Esophagus muscularis mucosa (tissue), 3 donors: ENCODE data around the gene SNX27.

ENCODE experiments used
- POLR2A ChIP-seq: fragments of 450-650 bp; IDR thresholded peaks from one replicate; pipeline ENCODE4 v1.6.1; 2017; ENCODE audit warnings: antibody characterized with exemption, moderate library complexity, mild to moderate bottlenecking, low read depth
- TF ChIP-seq, protein P1 (sequence below), 3 experiments: fragments of 200-600 bp in 2 of 3; fragments of 450-650 bp in 1 of 3; sonication (generic) in 2 of 3; IDR thresholded peaks; one replicate each; pipeline ENCODE4 v1.5.1; 2017 to 2019; ENCODE audit warnings: antibody characterized with exemption in 3 of 3, mild to moderate bottlenecking in 2 of 3, moderate library complexity in 1 of 3

- TF ChIP-seq, protein P1, sequence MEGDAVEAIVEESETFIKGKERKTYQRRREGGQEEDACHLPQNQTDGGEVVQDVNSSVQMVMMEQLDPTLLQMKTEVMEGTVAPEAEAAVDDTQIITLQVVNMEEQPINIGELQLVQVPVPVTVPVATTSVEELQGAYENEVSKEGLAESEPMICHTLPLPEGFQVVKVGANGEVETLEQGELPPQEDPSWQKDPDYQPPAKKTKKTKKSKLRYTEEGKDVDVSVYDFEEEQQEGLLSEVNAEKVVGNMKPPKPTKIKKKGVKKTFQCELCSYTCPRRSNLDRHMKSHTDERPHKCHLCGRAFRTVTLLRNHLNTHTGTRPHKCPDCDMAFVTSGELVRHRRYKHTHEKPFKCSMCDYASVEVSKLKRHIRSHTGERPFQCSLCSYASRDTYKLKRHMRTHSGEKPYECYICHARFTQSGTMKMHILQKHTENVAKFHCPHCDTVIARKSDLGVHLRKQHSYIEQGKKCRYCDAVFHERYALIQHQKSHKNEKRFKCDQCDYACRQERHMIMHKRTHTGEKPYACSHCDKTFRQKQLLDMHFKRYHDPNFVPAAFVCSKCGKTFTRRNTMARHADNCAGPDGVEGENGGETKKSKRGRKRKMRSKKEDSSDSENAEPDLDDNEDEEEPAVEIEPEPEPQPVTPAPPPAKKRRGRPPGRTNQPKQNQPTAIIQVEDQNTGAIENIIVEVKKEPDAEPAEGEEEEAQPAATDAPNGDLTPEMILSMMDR (IDR thresholded peaks at IDR 0.05): no peak
- peak; percentile 50 for TF ChIP-seq POLR2A
These were observed at the start of gene SNX27 for GRCh38 chr1:151611832-151612500.
